ENCODE results near the gene NDE1. TPM values are rescaled to one million over a fixed set of nuclear protein-coding genes. Genes with fewer than 3 reads are reported as not detected.

The NDE1 gene
- total and polyA plus RNA-seq, 9 of the 15 experiments (the other 6 are each of a cell fraction or from before 2014, with no cell fraction given), result 3.1 to 59.9 (median 30.0) TPM

- TF ChIP-seq ZNF740 (CRISPR knock-in tag; IDR thresholded peaks at IDR 0.05) (peak; percentile 38), ZNF740 (tag; IDR thresholded peaks at IDR 0.05) (peak in 1 of 2 experiments; percentile 98; a peak in 2 of 4 replicates), CLOCK (CRISPR knock-in tag; IDR thresholded peaks at IDR 0.05; ENCODE audit: borderline replicate concordance) (no peak), TFE3 (CRISPR knock-in tag; IDR thresholded peaks at IDR 0.05) (peak; percentile 97), CSDE1 (IDR thresholded peaks at IDR 0.05) (no peak), GTF2E2 (tag; IDR thresholded peaks at IDR 0.05) (peak; percentile 78), ZFX (CRISPR knock-in tag; IDR thresholded peaks at IDR 0.05) (peak; percentile 67; the same call in 1 of the 2 replicates), HDAC2 (IDR thresholded peaks at IDR 0.05) (peak; percentile 23; the same call in 1 of the 2 replicates), ZNF668 (CRISPR knock-in tag; IDR thresholded peaks at IDR 0.05) (no peak), SPI1 (IDR thresholded peaks at IDR 0.05; ENCODE audit: borderline replicate concordance, low read depth, low read length) (peak; percentile 80), E2F5 (CRISPR knock-in tag; IDR thresholded peaks at IDR 0.05) (no peak), U2AF2 (optimal IDR thresholded peaks at IDR 0.05; ENCODE audit: low read depth, low read length) (no peak), POLR2B (IDR thresholded peaks at IDR 0.05; ENCODE audit: low read depth, partially characterized antibody) (peak; percentile 92), MAFG (tag; conservative IDR thresholded peaks at IDR 0.05) (no peak), HOXB6 (CRISPR knock-in tag; IDR thresholded peaks at IDR 0.05; ENCODE audit: borderline replicate concordance) (no peak), CREB5 (CRISPR knock-in tag; IDR thresholded peaks at IDR 0.05) (no peak), ZNF583 (CRISPR knock-in tag; IDR thresholded peaks at IDR 0.05) (no peak), PREB (CRISPR knock-in tag; IDR thresholded peaks at IDR 0.05) (no peak)
Observed at GRCh38 chr16:15643048-15643945, 6.7 kb upstream of the NDE1 start, which contains the start of gene MARF1 (continued).
